HG03432 (cell line): Measurements from ENCODE around the gene ZDHHC14.

ENCODE experiments used
- ATAC-seq: cut with Tn5 transposase; IDR thresholded peaks from one replicate; pipeline ENCODE4 v1.9.1; 2021; ENCODE audit warnings: mild to moderate bottlenecking, moderate library complexity; ENCODE audit not compliant: unreplicated experiment

Gene ZDHHC14

GRCh38 chr6:157631838-157632614 is 251.0 kb downstream of the ZDHHC14 start:
- ATAC-seq: no peak

- no peak for ATAC-seq
Observed at GRCh38 chr6:157632821-157633220, 251.8 kb downstream of the ZDHHC14 start.

- no peak for ATAC-seq
Observed at GRCh38 chr6:157634546-157634945, 253.6 kb downstream of the ZDHHC14 start.

GRCh38 chr6:157635388-157636244 is 254.6 kb downstream of the ZDHHC14 start:
- no peak for ATAC-seq

GRCh38 chr6:157637516-157637915 is 256.5 kb downstream of the ZDHHC14 start:
- ATAC-seq: no peak

- ATAC-seq: no peak
Observed at GRCh38 chr6:157637941-157638662, 257.1 kb downstream of the ZDHHC14 start.

- ATAC-seq: no peak
Observed at GRCh38 chr6:157638779-157639178, 257.8 kb downstream of the ZDHHC14 start.

- ATAC-seq: no peak
Observed at GRCh38 chr6:157640746-157641451, 259.9 kb downstream of the ZDHHC14 start.

- no peak for ATAC-seq
Observed at GRCh38 chr6:157641837-157642236, 260.8 kb downstream of the ZDHHC14 start.

GRCh38 chr6:157642736-157643135 is 261.7 kb downstream of the ZDHHC14 start:
- ATAC-seq: no peak

GRCh38 chr6:157644043-157644810 is 263.2 kb downstream of the ZDHHC14 start:
- ATAC-seq: no peak

GRCh38 chr6:157645201-157645795 is 264.3 kb downstream of the ZDHHC14 start:
- ATAC-seq: no peak

GRCh38 chr6:157646012-157646411 is 265.0 kb downstream of the ZDHHC14 start:
- no peak for ATAC-seq

GRCh38 chr6:157647261-157647915 is 266.4 kb downstream of the ZDHHC14 start:
- no peak for ATAC-seq

GRCh38 chr6:157648561-157648960 is 267.6 kb downstream of the ZDHHC14 start:
- ATAC-seq: no peak

- ATAC-seq: no peak
Observed at GRCh38 chr6:157649311-157650260, 268.6 kb downstream of the ZDHHC14 start.

GRCh38 chr6:157650261-157650640 is 269.3 kb downstream of the ZDHHC14 start:
- ATAC-seq: no peak

GRCh38 chr6:157650801-157651200 is 269.8 kb downstream of the ZDHHC14 start:
- ATAC-seq: no peak
